GM12873 (cell line): Measurements from ENCODE around the gene ULK3.

Experiments
- TF ChIP-seq, protein P1 (sequence below): IDR thresholded peaks from 2 replicates; pipeline ENCODE4 v1.5.1; 2012; ENCODE audit warnings: low read depth, mild to moderate bottlenecking, moderate library complexity, low read length, control low read depth; ENCODE audit not compliant: insufficient read depth; ENCODE audit errors: missing control alignments

Gene ULK3

DNA sequence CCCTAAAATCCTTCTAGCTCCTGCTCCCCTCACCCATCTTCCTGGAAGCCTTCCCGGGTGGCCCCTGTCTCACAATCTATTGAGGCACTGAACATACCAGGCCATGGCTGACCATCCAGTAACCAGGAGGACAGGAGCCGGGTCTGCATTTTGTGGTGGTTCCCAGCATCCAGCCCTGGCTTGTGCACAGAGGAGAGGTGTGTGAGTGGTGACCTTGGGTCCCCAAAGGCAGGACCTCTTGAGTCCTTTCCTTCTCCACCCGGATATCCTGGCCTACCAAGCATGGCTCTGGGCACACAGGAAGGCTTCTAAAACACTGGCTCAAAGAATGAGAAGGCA, 53.2 kb downstream of the ULK3 start:
- TF ChIP-seq, protein P1, sequence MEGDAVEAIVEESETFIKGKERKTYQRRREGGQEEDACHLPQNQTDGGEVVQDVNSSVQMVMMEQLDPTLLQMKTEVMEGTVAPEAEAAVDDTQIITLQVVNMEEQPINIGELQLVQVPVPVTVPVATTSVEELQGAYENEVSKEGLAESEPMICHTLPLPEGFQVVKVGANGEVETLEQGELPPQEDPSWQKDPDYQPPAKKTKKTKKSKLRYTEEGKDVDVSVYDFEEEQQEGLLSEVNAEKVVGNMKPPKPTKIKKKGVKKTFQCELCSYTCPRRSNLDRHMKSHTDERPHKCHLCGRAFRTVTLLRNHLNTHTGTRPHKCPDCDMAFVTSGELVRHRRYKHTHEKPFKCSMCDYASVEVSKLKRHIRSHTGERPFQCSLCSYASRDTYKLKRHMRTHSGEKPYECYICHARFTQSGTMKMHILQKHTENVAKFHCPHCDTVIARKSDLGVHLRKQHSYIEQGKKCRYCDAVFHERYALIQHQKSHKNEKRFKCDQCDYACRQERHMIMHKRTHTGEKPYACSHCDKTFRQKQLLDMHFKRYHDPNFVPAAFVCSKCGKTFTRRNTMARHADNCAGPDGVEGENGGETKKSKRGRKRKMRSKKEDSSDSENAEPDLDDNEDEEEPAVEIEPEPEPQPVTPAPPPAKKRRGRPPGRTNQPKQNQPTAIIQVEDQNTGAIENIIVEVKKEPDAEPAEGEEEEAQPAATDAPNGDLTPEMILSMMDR = no peak

- TF ChIP-seq, protein P1 = no peak
These were observed 53.8 kb downstream of the ULK3 start for GRCh38 chr15:74789171-74789631.

DNA sequence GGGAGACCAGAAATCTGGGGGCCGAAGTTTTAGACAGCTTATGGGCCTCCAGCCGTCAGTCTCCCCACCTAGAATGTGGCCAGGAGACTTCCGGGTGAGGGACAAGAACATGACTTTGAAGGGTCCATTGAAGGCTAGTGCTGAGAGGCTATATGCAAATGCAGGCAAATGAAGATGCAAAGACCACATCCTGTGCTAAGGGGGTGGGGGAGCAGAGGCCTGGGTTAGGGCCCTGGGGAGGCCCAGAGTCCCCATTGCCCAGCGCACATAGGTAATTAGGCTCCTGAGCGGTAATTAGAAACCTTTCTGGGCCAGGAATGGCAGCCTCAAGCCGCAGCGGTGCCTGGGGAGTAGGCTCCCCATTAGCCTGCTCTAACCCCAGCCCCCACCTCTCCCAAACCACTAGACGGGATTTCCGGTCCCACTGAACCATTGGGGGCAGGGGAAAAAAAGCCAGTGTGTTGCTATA, 54.2 kb downstream of the ULK3 start:
- TF ChIP-seq, protein P1 = no peak

GRCh38 chr15:74788042-74788682, 54.8 kb downstream of the ULK3 start:
- TF ChIP-seq, protein P1 = no peak

DNA sequence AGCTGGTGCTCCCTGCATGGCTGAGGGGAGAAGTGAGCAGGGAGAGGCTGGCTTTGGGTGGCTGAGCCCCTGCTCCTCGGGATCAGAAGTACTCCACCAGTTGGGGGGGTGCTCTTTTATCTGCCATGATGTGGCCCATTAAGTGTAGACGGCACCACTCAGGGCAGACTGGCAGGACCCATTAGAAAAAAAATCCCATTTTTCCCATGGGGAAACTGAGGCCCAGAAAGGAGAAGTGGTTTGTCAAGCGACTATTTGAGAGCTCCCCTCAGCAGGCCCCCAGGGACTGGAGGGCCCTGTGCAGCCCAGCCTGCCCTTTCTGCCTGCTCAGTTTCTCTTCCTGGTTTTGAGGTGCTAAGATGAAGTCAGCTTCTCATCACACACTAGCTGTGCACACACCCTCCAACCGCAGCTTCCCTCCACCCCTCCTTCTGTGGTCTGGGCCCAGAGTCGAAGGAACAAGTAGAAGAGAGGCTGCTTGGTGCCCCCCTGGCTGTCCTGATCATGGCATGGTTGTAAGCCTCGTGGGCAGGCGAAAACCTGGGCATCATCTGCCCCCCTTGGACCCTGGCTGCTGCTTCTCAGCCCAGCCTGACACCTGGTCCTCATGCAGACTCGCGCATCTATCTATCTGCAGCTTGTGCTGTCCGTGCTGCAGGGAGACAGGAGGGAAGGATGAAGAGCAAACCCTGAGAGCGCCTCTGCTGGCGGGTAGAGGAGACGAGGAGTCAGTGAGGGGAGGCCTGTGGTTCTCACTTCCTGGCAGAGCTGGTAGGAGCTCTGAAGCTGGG, 55.5 kb downstream of the ULK3 start:
- TF ChIP-seq, protein P1 = peak; percentile 92

DNA sequence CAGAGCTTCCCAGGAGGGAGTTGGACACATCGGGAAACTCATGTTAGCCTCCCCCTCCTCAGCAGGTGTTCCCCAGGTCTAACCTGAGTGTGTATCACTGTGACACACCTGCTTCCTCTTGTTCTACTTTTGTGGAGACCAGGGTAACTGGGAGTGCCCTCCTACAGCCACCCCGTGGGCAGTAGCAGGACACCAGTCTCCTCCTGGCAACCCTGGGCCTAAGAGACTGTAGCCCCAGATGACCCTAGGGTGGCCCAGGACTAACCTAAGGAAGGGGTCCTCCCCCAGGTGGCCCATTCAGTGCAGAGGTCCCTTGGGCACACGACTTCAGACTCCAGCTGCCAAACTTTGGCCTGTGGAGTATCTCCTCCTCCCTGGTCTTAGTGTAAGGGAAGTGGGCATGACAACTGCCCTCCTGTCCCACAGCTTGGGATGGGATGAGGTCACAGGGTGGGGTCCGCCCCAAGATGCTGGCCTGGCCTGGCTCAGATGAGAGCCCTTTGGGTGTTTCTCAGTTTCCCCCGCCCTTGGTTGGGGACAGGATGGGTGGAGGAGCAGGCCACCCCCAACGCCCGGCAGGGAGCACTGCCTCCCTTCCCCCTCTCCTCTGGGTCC, 56.3 kb downstream of the ULK3 start:
- TF ChIP-seq, protein P1 = no peak
